HepG2 (cell line): ENCODE results near the gene EVL. TPM values are rescaled to one million over a fixed set of nuclear protein-coding genes. Genes with fewer than 3 reads are reported as not detected.

Experiments used
- ATAD3A ChIP-seq: sonication (generic); formaldehyde crosslinking; IDR thresholded peaks from 2 replicates; pipeline ENCODE4 v1.4.0; 2020; ENCODE audit warnings: missing genetic modification reagents
- BRD4 ChIP-seq: sonication (generic); formaldehyde crosslinking; IDR thresholded peaks from 2 replicates; pipeline ENCODE4 v1.4.0; 2020; ENCODE audit warnings: missing genetic modification reagents
- GATA4 ChIP-seq: sonication (generic); IDR thresholded peaks from 2 replicates; pipeline ENCODE4 v1.6.1; 2016; ENCODE audit warnings: antibody characterized with exemption, low read depth, borderline replicate concordance
- GPBP1L1 ChIP-seq: sonication (generic); formaldehyde crosslinking; IDR thresholded peaks from 2 replicates; pipeline ENCODE4 v1.5.0; 2020; ENCODE audit warnings: mild to moderate bottlenecking, missing genetic modification reagents
- GZF1 ChIP-seq: sonication (generic); formaldehyde crosslinking; IDR thresholded peaks from 2 replicates; pipeline ENCODE4 v1.5.1; 2020; ENCODE audit warnings: mild to moderate bottlenecking, missing genetic modification reagents
- KMT2B ChIP-seq: IDR thresholded peaks from 2 replicates; pipeline ENCODE4 v1.6.1; 2016; ENCODE audit warnings: missing genetic modification reagents, missing compliant biosample characterization
- MXD3 ChIP-seq: IDR thresholded peaks from 2 replicates; pipeline ENCODE4 v1.6.1; 2016; ENCODE audit warnings: mild to moderate bottlenecking, missing biosample characterization, missing genetic modification reagents
- MXD4 ChIP-seq: IDR thresholded peaks from 2 replicates; pipeline ENCODE4 v1.6.1; 2016; ENCODE audit warnings: mild to moderate bottlenecking, missing biosample characterization, missing genetic modification reagents
- NR3C1 ChIP-seq: sonication (generic); formaldehyde crosslinking; IDR thresholded peaks from 2 replicates; pipeline ENCODE4 v1.4.0; 2020; ENCODE audit warnings: missing genetic modification reagents
- POLR2AphosphoS5 ChIP-seq: IDR thresholded peaks from 2 replicates; pipeline ENCODE4 v1.6.1; 2012; ENCODE audit warnings: low read depth, low read length
- PRDM10 ChIP-seq: sonication (generic); formaldehyde crosslinking; IDR thresholded peaks from 2 replicates; pipeline ENCODE4 v1.4.0; 2020; ENCODE audit warnings: low read depth, missing genetic modification reagents
- SOX5 ChIP-seq: IDR thresholded peaks from 2 replicates; pipeline ENCODE4 v1.6.1; 2016; ENCODE audit warnings: borderline replicate concordance
- SRY ChIP-seq: sonication (generic); formaldehyde crosslinking; IDR thresholded peaks from 2 replicates; pipeline ENCODE4 v1.8.0; 2022; ENCODE audit warnings: mild to moderate bottlenecking, missing genetic modification reagents
- STAT6 ChIP-seq: sonication (generic); formaldehyde crosslinking; IDR thresholded peaks from 2 replicates; pipeline ENCODE4 v1.4.0; 2020; ENCODE audit warnings: missing genetic modification reagents, mild to moderate bottlenecking, borderline replicate concordance
- TEAD2 ChIP-seq: sonication (generic); formaldehyde crosslinking; IDR thresholded peaks from 2 replicates; pipeline ENCODE4 v1.9.0; 2021; ENCODE audit warnings: missing genetic modification reagents
- ZBTB33 ChIP-seq: sonication (generic); formaldehyde crosslinking; IDR thresholded peaks from 2 replicates; pipeline ENCODE4 v1.4.0; 2020; ENCODE audit warnings: missing genetic modification reagents
- ZNF207 ChIP-seq: fragments of 450-650 bp; IDR thresholded peaks from 2 replicates; pipeline ENCODE4 v1.6.1; 2016; ENCODE audit warnings: antibody characterized with exemption, borderline replicate concordance
- ZNF460 ChIP-seq: sonication (generic); formaldehyde crosslinking; IDR thresholded peaks from 2 replicates; pipeline ENCODE4 v1.5.1; 2020; ENCODE audit warnings: missing genetic modification reagents, mild to moderate bottlenecking, borderline replicate concordance
- ZNF562 ChIP-seq: sonication (generic); formaldehyde crosslinking; IDR thresholded peaks from 2 replicates; pipeline ENCODE4 v1.8.0; 2022; ENCODE audit warnings: missing genetic modification reagents, borderline replicate concordance
- ZSCAN25 ChIP-seq: sonication (generic); formaldehyde crosslinking; IDR thresholded peaks from 2 replicates; pipeline ENCODE4 v1.8.0; 2022; ENCODE audit warnings: mild to moderate bottlenecking, missing genetic modification reagents
- polyA plus RNA-seq, 8 experiments: library from polyadenylated mRNA; depleted of rRNA in 3 of 8; stranded (reverse) in 7 of 8; unstranded in 1 of 8; fragments of >200 nt; fragmentation: Illumina TruSeq in 4 of 8; extraction: Trizol in 4 of 8; gene quantifications; 2 replicates each; pipeline versions ENCODE4 v1.2.1 to v1.2.3, GENCODE V29; 2011 to 2016; ENCODE audit warnings: low read depth in 4 of 8, missing spikeins in 1 of 8, mixed read lengths in 1 of 8; ENCODE audit not compliant: insufficient read depth in 1 of 8
- total RNA-seq, 5 experiments: library from RNA; depleted of rRNA; stranded (reverse); fragments of >200 nt; fragmentation: Illumina TruSeq; extraction: Trizol; gene quantifications; 2 replicates each; pipeline ENCODE4 v1.2.3, GENCODE V29; 2016; ENCODE audit warnings: low read depth in 1 of 5

Gene EVL
- total and polyA plus RNA-seq, 2 of the 13 experiments (the other 11 are each of a cell fraction or from before 2014, with no cell fraction given), result 15.1 to 31.2 TPM

GRCh38 chr14:100192672-100193416 is 127.6 kb downstream of the EVL start (continued):
- TF ChIP-seq ZBTB33 (CRISPR knock-in tag), result peak; percentile 68; the same call in 1 of the 2 replicates
- TF ChIP-seq GPBP1L1, result no peak
- peak; percentile 63 for TF ChIP-seq PRDM10 (CRISPR knock-in tag)
- no peak for TF ChIP-seq NR3C1
- peak; percentile 66; the same call in 1 of the 2 replicates for TF ChIP-seq TEAD2 (CRISPR knock-in tag)
- TF ChIP-seq POLR2AphosphoS5, result peak; percentile 55
- TF ChIP-seq ZNF562 (CRISPR knock-in tag), result no peak
- no peak; the same call in none of the 2 replicates for TF ChIP-seq MXD3 (CRISPR knock-in tag)
- TF ChIP-seq GATA4, result no peak
- TF ChIP-seq MXD4, result 0 out of 2 replicates have a peak, but pooled peaks have one; percentile 62
- TF ChIP-seq GZF1 (CRISPR knock-in tag), result peak; percentile 85; the same call in 1 of the 2 replicates
- TF ChIP-seq STAT6 (CRISPR knock-in tag), result peak; percentile 84; the same call in 1 of the 2 replicates
- 0 out of 2 replicates have a peak, but pooled peaks have one; percentile 42 for TF ChIP-seq SRY (CRISPR knock-in tag)
- no peak for TF ChIP-seq ZSCAN25 (CRISPR knock-in tag)
- TF ChIP-seq ZNF207, result no peak
- peak; percentile 78; the same call in 1 of the 2 replicates for TF ChIP-seq BRD4 (CRISPR knock-in tag)
- TF ChIP-seq ZNF460 (CRISPR knock-in tag), result no peak
- TF ChIP-seq KMT2B (CRISPR knock-in tag), result peak; percentile 72
- no peak for TF ChIP-seq ATAD3A
- TF ChIP-seq SOX5 (CRISPR knock-in tag), result peak; percentile 63
